K562 (cell line): ENCODE data around the gene MMP23B. TPM values are rescaled to one million over a fixed set of nuclear protein-coding genes. Genes with fewer than 3 reads are reported as not detected.

Experiments
- BRF1 ChIP-seq: IDR thresholded peaks from 3 replicates; pipeline ENCODE4 v1.6.1; 2011; ENCODE audit warnings: borderline replicate concordance, mild to moderate bottlenecking; ENCODE audit not compliant: insufficient read length; ENCODE audit errors: extremely low read depth
- FOXA1 ChIP-seq: fragments of 450-650 bp; IDR thresholded peaks from 2 replicates; pipeline ENCODE4 v1.6.1; 2016; ENCODE audit warnings: mild to moderate bottlenecking, borderline replicate concordance
- SNAPC5 ChIP-seq: fragments of 250-450 bp; sonication (Bioruptor Pico); IDR thresholded peaks from 2 replicates; pipeline ENCODE4 v1.8.0; 2021; ENCODE audit warnings: moderate library complexity, mild to moderate bottlenecking, inconsistent platforms
- TARDBP ChIP-seq: fragments of 450-650 bp; IDR thresholded peaks from 2 replicates; pipeline ENCODE4 v1.6.1; 2016
- TFAM ChIP-seq: fragments of 250-450 bp; sonication (Bioruptor Pico); conservative IDR thresholded peaks from 2 replicates; pipeline ENCODE4 v1.5.0; 2021; ENCODE audit warnings: mild to moderate bottlenecking, moderate library complexity
- XRCC3 ChIP-seq: fragments of 450-650 bp; IDR thresholded peaks from 2 replicates; pipeline ENCODE4 v1.6.1; 2017; ENCODE audit warnings: mild to moderate bottlenecking, moderate library complexity
- ZNF184 ChIP-seq: sonication (generic); formaldehyde crosslinking; IDR thresholded peaks from 2 replicates; pipeline ENCODE4 v1.5.0; 2020; ENCODE audit warnings: missing genetic modification reagents
- ZNF232 ChIP-seq: sonication (generic); formaldehyde crosslinking; IDR thresholded peaks from 2 replicates; pipeline ENCODE4 v1.8.0; 2022; ENCODE audit warnings: mild to moderate bottlenecking, missing genetic modification reagents
- ZNF324 ChIP-seq: fragments of 250-450 bp; sonication (Bioruptor Pico); IDR thresholded peaks from 2 replicates; pipeline ENCODE4 v1.4.0; 2020; ENCODE audit warnings: mild to moderate bottlenecking
- ZNF592 ChIP-seq: fragments of 450-650 bp; IDR thresholded peaks from 2 replicates; pipeline ENCODE4 v1.6.1; 2017; ENCODE audit warnings: antibody characterized with exemption, mild to moderate bottlenecking
- ZNF639 ChIP-seq, 2 experiments: fragments of 200-800 bp in 1 of 2; sonication (Bioruptor generic) in 1 of 2; sonication (generic) in 1 of 2; formaldehyde crosslinking in 1 of 2; IDR thresholded peaks in 1 of 2; conservative IDR thresholded peaks in 1 of 2; 2 replicates each; pipeline versions ENCODE4 v1.5.0 to v1.6.1; 2016 to 2020; ENCODE audit warnings: missing compliant biosample characterization in 1 of 2, missing genetic modification characterization in 1 of 2, missing genetic modification reagents in 1 of 2
- ZNF76 ChIP-seq: fragments of 250-450 bp; sonication (Bioruptor Pico); IDR thresholded peaks from 2 replicates; pipeline ENCODE4 v1.4.0; 2020; ENCODE audit warnings: mild to moderate bottlenecking, moderate library complexity, borderline replicate concordance
- polyA plus RNA-seq, 8 experiments: library from polyadenylated mRNA; depleted of rRNA in 4 of 8; stranded (reverse) in 5 of 8; unstranded in 3 of 8; fragments of >200 nt; fragmentation: Nextera tagmentation in 2 of 8; fragmentation: Illumina TruSeq in 1 of 8; extraction: Ambion mirVana in 2 of 8; extraction: Trizol in 1 of 8; gene quantifications; 2 replicates each; pipeline versions ENCODE4 v1.2.1 to v1.2.3, GENCODE V29; 2011 to 2014; ENCODE audit warnings: inconsistent platforms in 1 of 8, missing spikeins in 1 of 8
- total RNA-seq, 7 experiments: library from RNA; depleted of rRNA in 6 of 7; stranded (reverse); fragments of >200 nt in 6 of 7; fragmentation: Illumina TruSeq in 2 of 7; extraction: Trizol in 2 of 7; gene quantifications; 2 replicates each; pipeline versions ENCODE4 v1.2.1 to v1.2.3, GENCODE V29; 2011 to 2021; ENCODE audit warnings: low replicate concordance in 1 of 7
- TF ChIP-seq, protein P1 (sequence below): fragments of 450-650 bp; IDR thresholded peaks from 2 replicates; pipeline ENCODE4 v1.6.1; 2016; ENCODE audit warnings: borderline replicate concordance
- TF ChIP-seq, protein P2 (sequence below): IDR thresholded peaks from 2 replicates; pipeline ENCODE4 v1.6.1; 2016; ENCODE audit warnings: missing genetic modification characterization, missing compliant biosample characterization
- TF ChIP-seq, protein P3 (sequence below): fragments of 450-650 bp; IDR thresholded peaks from 2 replicates; pipeline ENCODE4 v1.6.1; 2017; ENCODE audit warnings: mild to moderate bottlenecking, moderate library complexity

The MMP23B gene
- total and polyA plus RNA-seq, 9 of the 15 experiments (the other 6 are each of a cell fraction or from before 2014, with no cell fraction given): 0.28 to 1.2 (median 0.41) TPM; not detected in 5

- no peak for TF ChIP-seq ZNF184
- TF ChIP-seq SNAPC5 (CRISPR knock-in tag): no peak
- TF ChIP-seq, protein P1, sequence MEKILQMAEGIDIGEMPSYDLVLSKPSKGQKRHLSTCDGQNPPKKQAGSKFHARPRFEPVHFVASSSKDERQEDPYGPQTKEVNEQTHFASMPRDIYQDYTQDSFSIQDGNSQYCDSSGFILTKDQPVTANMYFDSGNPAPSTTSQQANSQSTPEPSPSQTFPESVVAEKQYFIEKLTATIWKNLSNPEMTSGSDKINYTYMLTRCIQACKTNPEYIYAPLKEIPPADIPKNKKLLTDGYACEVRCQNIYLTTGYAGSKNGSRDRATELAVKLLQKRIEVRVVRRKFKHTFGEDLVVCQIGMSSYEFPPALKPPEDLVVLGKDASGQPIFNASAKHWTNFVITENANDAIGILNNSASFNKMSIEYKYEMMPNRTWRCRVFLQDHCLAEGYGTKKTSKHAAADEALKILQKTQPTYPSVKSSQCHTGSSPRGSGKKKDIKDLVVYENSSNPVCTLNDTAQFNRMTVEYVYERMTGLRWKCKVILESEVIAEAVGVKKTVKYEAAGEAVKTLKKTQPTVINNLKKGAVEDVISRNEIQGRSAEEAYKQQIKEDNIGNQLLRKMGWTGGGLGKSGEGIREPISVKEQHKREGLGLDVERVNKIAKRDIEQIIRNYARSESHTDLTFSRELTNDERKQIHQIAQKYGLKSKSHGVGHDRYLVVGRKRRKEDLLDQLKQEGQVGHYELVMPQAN: no peak
- TF ChIP-seq ZNF324 (CRISPR knock-in tag): no peak
- TF ChIP-seq TARDBP: no peak
- TF ChIP-seq, protein P2, sequence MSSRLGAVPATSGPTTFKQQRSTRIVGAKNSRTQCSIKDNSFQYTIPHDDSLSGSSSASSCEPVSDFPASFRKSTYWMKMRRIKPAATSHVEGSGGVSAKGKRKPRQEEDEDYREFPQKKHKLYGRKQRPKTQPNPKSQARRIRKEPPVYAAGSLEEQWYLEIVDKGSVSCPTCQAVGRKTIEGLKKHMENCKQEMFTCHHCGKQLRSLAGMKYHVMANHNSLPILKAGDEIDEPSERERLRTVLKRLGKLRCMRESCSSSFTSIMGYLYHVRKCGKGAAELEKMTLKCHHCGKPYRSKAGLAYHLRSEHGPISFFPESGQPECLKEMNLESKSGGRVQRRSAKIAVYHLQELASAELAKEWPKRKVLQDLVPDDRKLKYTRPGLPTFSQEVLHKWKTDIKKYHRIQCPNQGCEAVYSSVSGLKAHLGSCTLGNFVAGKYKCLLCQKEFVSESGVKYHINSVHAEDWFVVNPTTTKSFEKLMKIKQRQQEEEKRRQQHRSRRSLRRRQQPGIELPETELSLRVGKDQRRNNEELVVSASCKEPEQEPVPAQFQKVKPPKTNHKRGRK (tag): no peak
- TF ChIP-seq BRF1: no peak
- TF ChIP-seq ZNF639 (CRISPR knock-in tag; conservative IDR thresholded peaks at IDR 0.05 in 1 of 2, IDR thresholded peaks at IDR 0.05 in 1 of 2): peak in 1 of 2 experiments; percentile 71; a peak in 2 of 4 replicates
- TF ChIP-seq, protein P3, sequence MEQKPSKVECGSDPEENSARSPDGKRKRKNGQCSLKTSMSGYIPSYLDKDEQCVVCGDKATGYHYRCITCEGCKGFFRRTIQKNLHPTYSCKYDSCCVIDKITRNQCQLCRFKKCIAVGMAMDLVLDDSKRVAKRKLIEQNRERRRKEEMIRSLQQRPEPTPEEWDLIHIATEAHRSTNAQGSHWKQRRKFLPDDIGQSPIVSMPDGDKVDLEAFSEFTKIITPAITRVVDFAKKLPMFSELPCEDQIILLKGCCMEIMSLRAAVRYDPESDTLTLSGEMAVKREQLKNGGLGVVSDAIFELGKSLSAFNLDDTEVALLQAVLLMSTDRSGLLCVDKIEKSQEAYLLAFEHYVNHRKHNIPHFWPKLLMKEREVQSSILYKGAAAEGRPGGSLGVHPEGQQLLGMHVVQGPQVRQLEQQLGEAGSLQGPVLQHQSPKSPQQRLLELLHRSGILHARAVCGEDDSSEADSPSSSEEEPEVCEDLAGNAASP: no peak
- TF ChIP-seq ZNF76 (CRISPR knock-in tag): no peak
- no peak for TF ChIP-seq ZNF592
- no peak for TF ChIP-seq ZNF232 (CRISPR knock-in tag)
- no peak for TF ChIP-seq TFAM (CRISPR knock-in tag)
- no peak for TF ChIP-seq FOXA1
- TF ChIP-seq XRCC3: no peak
Measured at GRCh38 chr1:1599935-1600860, 31.8 kb upstream of the MMP23B start, which contains the start of gene FNDC10 (continued).
